Activated CD4-positive, alpha-beta T cell treated with anti-CD3 and anti-CD28 coated beads, Interleukin-2, amount 50 U/mL, for 24 hours (primary cell): Measurements from ENCODE around the gene DPYD.
"Not testable (repeated sequence)": the region's sequence is repeated elsewhere in the genome, so short reads cannot be mapped to it uniquely, and the experiment has no call there.

ENCODE experiments used
- DNase-seq, 2 donors: peaks; one replicate each; pipeline ENCODE4 v3.0.0-alpha.2; 2020; ENCODE audit warnings: low read depth in 1 of 2, low spot score in 1 of 2

DPYD gene

GRCh38 chr1:97378596-97378995 is 542.2 kb downstream of the DPYD start:
- no peak for DNase-seq

- DNase-seq, result no peak
Observed at GRCh38 chr1:97377432-97378034, 543.3 kb downstream of the DPYD start.

GRCh38 chr1:97373000-97373399 is 547.8 kb downstream of the DPYD start:
- DNase-seq, result no peak

- no peak for DNase-seq
Observed at GRCh38 chr1:97372531-97372930, 548.3 kb downstream of the DPYD start.

GRCh38 chr1:97368296-97368695 is 552.5 kb downstream of the DPYD start:
- no peak for DNase-seq

- no peak for DNase-seq
Observed at GRCh38 chr1:97366984-97367383, 553.9 kb downstream of the DPYD start.

GRCh38 chr1:97365026-97365425 is 555.8 kb downstream of the DPYD start:
- no peak for DNase-seq

GRCh38 chr1:97364086-97364485 is 556.7 kb downstream of the DPYD start:
- no peak for DNase-seq

GRCh38 chr1:97356309-97356708 is 564.5 kb downstream of the DPYD start:
- no peak for DNase-seq

GRCh38 chr1:97352936-97353382 is 567.9 kb downstream of the DPYD start:
- DNase-seq, result no peak

GRCh38 chr1:97351846-97352245 is 569.0 kb downstream of the DPYD start:
- no peak for DNase-seq

- no peak for DNase-seq
Observed at GRCh38 chr1:97350662-97351061, 570.2 kb downstream of the DPYD start.

- no peak for DNase-seq
Observed at GRCh38 chr1:97350241-97350640, 570.6 kb downstream of the DPYD start.

- DNase-seq, result not testable (repeated sequence)
Observed at GRCh38 chr1:97349794-97350193, 571.0 kb downstream of the DPYD start.

- no peak for DNase-seq
Observed at GRCh38 chr1:97348599-97349265, 572.1 kb downstream of the DPYD start.

GRCh38 chr1:97340951-97341350 is 579.9 kb downstream of the DPYD start:
- no peak for DNase-seq

GRCh38 chr1:97338347-97338746 is 582.5 kb downstream of the DPYD start:
- no peak for DNase-seq

GRCh38 chr1:97337250-97338030 is 583.4 kb downstream of the DPYD start:
- DNase-seq, result no peak

- DNase-seq, result no peak
Observed at GRCh38 chr1:97334454-97334853, 586.4 kb downstream of the DPYD start.

- DNase-seq, result no peak
Observed at GRCh38 chr1:97332716-97333115, 588.1 kb downstream of the DPYD start.

GRCh38 chr1:97331165-97331564 is 589.7 kb downstream of the DPYD start:
- DNase-seq, result no peak

GRCh38 chr1:97314685-97315084 is 606.1 kb downstream of the DPYD start:
- no peak for DNase-seq
